GM23338 (cell line): ENCODE measurements around the gene GLOD4. TPM values are rescaled to one million over a fixed set of nuclear protein-coding genes. Genes with fewer than 3 reads are reported as not detected.

Experiments
- ATAC-seq: fragments of 200-7000 bp; cut with Tn5 transposase; 3 replicates; pipeline ENCODE4 v1.9.1; 2020
- DNase-seq: peaks from one replicate; pipeline ENCODE4 v3.0.0-alpha.2; 2015; ENCODE audit warnings: low spot score
- H2AFZ ChIP-seq: fragments of 200-600 bp; sonication (generic); 2 replicates; pipeline ENCODE4 v1.8.0; 2016; ENCODE audit warnings: antibody characterized with exemption, mild to moderate bottlenecking, moderate library complexity
- H3F3A ChIP-seq: fragments of 200-600 bp; sonication (generic); replicated peaks from 2 replicates; pipeline ENCODE4 v1.8.0; 2017; ENCODE audit warnings: antibody characterized with exemption, mixed run types, low read depth
- H3K27ac ChIP-seq: fragments of 200-600 bp; sonication (generic); 2 replicates; pipeline ENCODE4 v1.6.1; 2016; ENCODE audit warnings: low read depth
- H3K27me3 ChIP-seq: fragments of 200-600 bp; sonication (generic); 2 replicates; pipeline ENCODE4 v1.8.0; 2016; ENCODE audit warnings: mild to moderate bottlenecking, mixed run types, moderate library complexity; ENCODE audit not compliant: insufficient read depth
- H3K36me3 ChIP-seq: fragments of 200-600 bp; sonication (generic); 2 replicates; pipeline ENCODE4 v1.8.0; 2016; ENCODE audit warnings: mild to moderate bottlenecking; ENCODE audit not compliant: insufficient read depth
- H3K4me1 ChIP-seq: fragments of 200-600 bp; sonication (generic); 2 replicates; pipeline ENCODE4 v1.8.0; 2016; ENCODE audit warnings: mild to moderate bottlenecking, moderate library complexity; ENCODE audit not compliant: insufficient read depth
- H3K4me2 ChIP-seq: fragments of 200-600 bp; sonication (generic); 2 replicates; pipeline ENCODE4 v1.7.1; 2017; ENCODE audit warnings: mixed run types
- H3K4me3 ChIP-seq: fragments of 200-600 bp; sonication (generic); 2 replicates; pipeline ENCODE4 v1.6.1; 2016; ENCODE audit warnings: mixed run types
- H3K79me2 ChIP-seq: fragments of 200-600 bp; sonication (generic); replicated peaks from 2 replicates; pipeline ENCODE4 v1.8.0; 2017; ENCODE audit warnings: mild to moderate bottlenecking; ENCODE audit not compliant: insufficient read depth
- H3K9me2 ChIP-seq: fragments of 200-600 bp; sonication (generic); 2 replicates; pipeline ENCODE4 v1.8.0; 2017; ENCODE audit not compliant: insufficient read depth
- H4K20me1 ChIP-seq: fragments of 200-600 bp; sonication (generic); replicated peaks from 2 replicates; pipeline ENCODE4 v1.8.0; 2017; ENCODE audit warnings: mild to moderate bottlenecking; ENCODE audit not compliant: insufficient read depth
- H3K27ac Mint-ChIP-seq: 2 replicates; pipeline ENCODE4 v1.8.0; 2020; ENCODE audit warnings: inconsistent platforms, mild to moderate bottlenecking, moderate library complexity, mixed read lengths
- H3K27me3 Mint-ChIP-seq: 3 replicates; pipeline ENCODE4 v1.8.0; 2022; ENCODE audit warnings: low read depth, mild to moderate bottlenecking, moderate library complexity, mixed read lengths, inconsistent platforms; ENCODE audit not compliant: insufficient read depth, poor library complexity
- H3K36me3 Mint-ChIP-seq: 3 replicates; pipeline ENCODE4 v1.8.0; 2021; ENCODE audit warnings: low read depth, mild to moderate bottlenecking, inconsistent platforms, moderate library complexity, mixed read lengths
- H3K4me1 Mint-ChIP-seq: 3 replicates; pipeline ENCODE4 v1.8.0; 2020; ENCODE audit warnings: mild to moderate bottlenecking, inconsistent platforms, mixed read lengths
- H3K4me3 Mint-ChIP-seq: 3 replicates; pipeline ENCODE4 v1.8.0; 2021; ENCODE audit warnings: moderate library complexity, mild to moderate bottlenecking, inconsistent platforms, mixed read lengths
- H3K9me3 Mint-ChIP-seq: 3 replicates; pipeline ENCODE4 v1.8.0; 2020; ENCODE audit warnings: moderate library complexity, mild to moderate bottlenecking, inconsistent platforms, mixed read lengths
- EZH2 ChIP-seq: fragments of 200-600 bp; sonication (generic); IDR thresholded peaks from one replicate; pipeline ENCODE4 v1.8.0; 2017; ENCODE audit warnings: antibody characterized with exemption, mild to moderate bottlenecking, low read depth; ENCODE audit not compliant: unreplicated experiment
- ZNF114 ChIP-seq: fragments of 250-450 bp; sonication (Bioruptor Pico); IDR thresholded peaks from 2 replicates; pipeline ENCODE4 v1.5.0; 2020; ENCODE audit warnings: mild to moderate bottlenecking, moderate library complexity
- ZNF462 ChIP-seq: fragments of 250-450 bp; sonication (Bioruptor Pico); IDR thresholded peaks from 2 replicates; pipeline ENCODE4 v1.5.0; 2020; ENCODE audit warnings: mild to moderate bottlenecking, moderate library complexity
- polyA plus RNA-seq: library from polyadenylated mRNA; unstranded; fragments of >200 nt; fragmentation: Nextera tagmentation; extraction: Ambion mirVana; gene quantifications from 2 replicates; pipeline ENCODE4 v1.2.1, GENCODE V29; 2016
- total RNA-seq: library from RNA; depleted of rRNA; stranded (reverse); fragments of >200 nt; shearing (Covaris generic); gene quantifications from 2 replicates; pipeline ENCODE4 v1.2.3, GENCODE V29; 2014

GLOD4 gene
- total and polyA plus RNA-seq, 2 experiments from 2014 or later = 120 to 122 TPM

GRCh38 chr17:784143-784542 is 2.1 kb upstream of the GLOD4 start:
- H3K36me3 Mint-ChIP-seq = peaks cover 35% of the 10 kb centered on the region
- ATAC-seq = no peak
- peak overlapping the region; percentile 95 for H3K4me3 Mint-ChIP-seq
- peaks cover 10% of the 10 kb centered on the region for H3F3A ChIP-seq
- peaks cover 9% of the 10 kb centered on the region; the same call in 2 of the 3 replicates for H3K4me1 Mint-ChIP-seq
- no peak overlapping the region for H2AFZ ChIP-seq
- no peak overlapping the region for H3K27ac Mint-ChIP-seq
- peaks cover 72% of the 10 kb centered on the region for H3K79me2 ChIP-seq
- no peak for DNase-seq
- H3K4me2 ChIP-seq = no peak overlapping the region
- no peak overlapping the region for H3K27ac ChIP-seq
- no peak for TF ChIP-seq ZNF462
- no peaks in the 10 kb centered on the region; the same call in 2 of the 3 replicates for H3K9me3 Mint-ChIP-seq
- H3K36me3 ChIP-seq = peaks cover 9% of the 10 kb centered on the region; the same call in 1 of the 2 replicates
- peaks cover 16% of the 10 kb centered on the region; the same call in 1 of the 2 replicates for H3K4me1 ChIP-seq
- no peaks in the 10 kb centered on the region for H3K9me2 ChIP-seq
- peaks cover 21% of the 10 kb centered on the region for H3K27me3 Mint-ChIP-seq
- H4K20me1 ChIP-seq = peaks cover 11% of the 10 kb centered on the region
- peak overlapping the region; percentile 98; the same call in 1 of the 2 replicates for H3K4me3 ChIP-seq
- H3K27me3 ChIP-seq = no peaks in the 10 kb centered on the region

- Histone ChIP-seq H3K4me3 (no peak overlapping the region), H3F3A (peaks cover 3% of the 10 kb centered on the region; the same call in 1 of the 2 replicates), H3K36me3 (peaks cover 32% of the 10 kb centered on the region), H4K20me1 (peaks cover 15% of the 10 kb centered on the region), H3K27me3 (no peaks in the 10 kb centered on the region), H3K27ac (no peak overlapping the region), H3K79me2 (peaks cover 45% of the 10 kb centered on the region), H2AFZ (no peak overlapping the region), H3K4me1 (peaks cover 7% of the 10 kb centered on the region; the same call in 1 of the 2 replicates), H3K4me2 (no peak overlapping the region), H3K9me2 (no peaks in the 10 kb centered on the region)
- Mint-ChIP-seq H3K36me3 (peaks cover 60% of the 10 kb centered on the region), H3K27me3 (peaks cover 20% of the 10 kb centered on the region), H3K9me3 (no peaks in the 10 kb centered on the region; the same call in 2 of the 3 replicates), H3K4me3 (no peak overlapping the region), H3K4me1 (peaks cover 6% of the 10 kb centered on the region; the same call in 2 of the 3 replicates), H3K27ac (no peak overlapping the region)
- no peak for DNase-seq
- ATAC-seq = no peak
- no peak for TF ChIP-seq ZNF114 (CRISPR knock-in tag)
- no peak for TF ChIP-seq EZH2
Observed at GRCh38 chr17:778096-778495, 4.0 kb downstream of the GLOD4 start.
